ENCODE results near the gene LRRFIP1. TPM values are rescaled to one million over a fixed set of nuclear protein-coding genes. Genes with fewer than 3 reads are reported as not detected.
"Not testable (repeated sequence)": the region's sequence is repeated elsewhere in the genome, so short reads cannot be mapped to it uniquely, and the experiment has no call there.

Gene LRRFIP1
- total RNA-seq, 1 donor from 2014 or later, result 150 TPM

GRCh38 chr2:237661270-237661669 is 33.9 kb downstream of the LRRFIP1 start:
- DNase-seq (ENCODE audit: extremely low read depth, low read depth, low spot score), result no peak

- DNase-seq (ENCODE audit: extremely low read depth, low read depth, low spot score), result no peak
Measured at GRCh38 chr2:237661799-237662328, 34.5 kb downstream of the LRRFIP1 start.

GRCh38 chr2:237662671-237663093 is 35.3 kb downstream of the LRRFIP1 start:
- DNase-seq (ENCODE audit: extremely low read depth, low read depth, low spot score), result no peak

- no peak for DNase-seq (ENCODE audit: extremely low read depth, low read depth, low spot score)
Measured at GRCh38 chr2:237663517-237664110, 36.2 kb downstream of the LRRFIP1 start.

GRCh38 chr2:237664151-237664550 is 36.8 kb downstream of the LRRFIP1 start:
- DNase-seq (ENCODE audit: extremely low read depth, low read depth, low spot score), result no peak

- DNase-seq (ENCODE audit: extremely low read depth, low read depth, low spot score), result no peak
Measured at GRCh38 chr2:237665713-237666143, 38.3 kb downstream of the LRRFIP1 start.

GRCh38 chr2:237666606-237667005 is 39.2 kb downstream of the LRRFIP1 start:
- DNase-seq (ENCODE audit: extremely low read depth, low read depth, low spot score), result no peak

- not testable (repeated sequence) for DNase-seq (ENCODE audit: extremely low read depth, low read depth, low spot score)
Measured at GRCh38 chr2:237667050-237667576, 39.7 kb downstream of the LRRFIP1 start.

GRCh38 chr2:237667893-237668292 is 40.5 kb downstream of the LRRFIP1 start:
- no peak for DNase-seq (ENCODE audit: extremely low read depth, low read depth, low spot score)

- no peak for DNase-seq (ENCODE audit: extremely low read depth, low read depth, low spot score)
Measured at GRCh38 chr2:237668440-237668839, 41.1 kb downstream of the LRRFIP1 start.

- DNase-seq (ENCODE audit: extremely low read depth, low read depth, low spot score), result no peak
Measured at GRCh38 chr2:237669283-237669627, 41.9 kb downstream of the LRRFIP1 start.

GRCh38 chr2:237669628-237670392 is 42.4 kb downstream of the LRRFIP1 start:
- no peak for DNase-seq (ENCODE audit: extremely low read depth, low read depth, low spot score)

- no peak for DNase-seq (ENCODE audit: extremely low read depth, low read depth, low spot score)
Measured at GRCh38 chr2:237670641-237671040, 43.3 kb downstream of the LRRFIP1 start.

GRCh38 chr2:237671466-237672138 is 44.2 kb downstream of the LRRFIP1 start:
- no peak for DNase-seq (ENCODE audit: extremely low read depth, low read depth, low spot score)

- DNase-seq (ENCODE audit: extremely low read depth, low read depth, low spot score), result no peak
Measured at GRCh38 chr2:237672731-237673129, 45.3 kb downstream of the LRRFIP1 start.

- DNase-seq (ENCODE audit: extremely low read depth, low read depth, low spot score), result no peak
Measured at GRCh38 chr2:237673130-237674001, 46.0 kb downstream of the LRRFIP1 start.

- DNase-seq (ENCODE audit: extremely low read depth, low read depth, low spot score), result no peak
Measured at GRCh38 chr2:237674731-237675276, 47.4 kb downstream of the LRRFIP1 start.

- DNase-seq (ENCODE audit: extremely low read depth, low read depth, low spot score), result no peak
Measured at GRCh38 chr2:237675316-237675715, 47.9 kb downstream of the LRRFIP1 start.

GRCh38 chr2:237680702-237681478 is 53.5 kb downstream of the LRRFIP1 start:
- no peak for DNase-seq (ENCODE audit: extremely low read depth, low read depth, low spot score)
